D721Med (cell line): ENCODE data around the gene TRIP11.

Source experiments
- DNase-seq: peaks from one replicate; pipeline ENCODE4 v3.0.0; 2011; ENCODE audit warnings: low spot score; ENCODE audit not compliant: insufficient read length
- FAIRE-seq: peaks from 2 replicates; lab custom pipeline; 2011; peaks lifted over from hg19 to GRCh38; lab: Jason Lieb, UNC
- CTCF ChIP-seq: IDR thresholded peaks from 2 replicates; pipeline ENCODE4 v1.5.1; 2012; ENCODE audit warnings: mild to moderate bottlenecking, control low read depth; ENCODE audit not compliant: insufficient read depth; ENCODE audit errors: missing control alignments

TRIP11 gene

GRCh38 chr14:91942128-91942527 lies 97.7 kb downstream of the TRIP11 start:
- TF ChIP-seq CTCF = no peak
- FAIRE-seq = no peak
- no peak for DNase-seq

- FAIRE-seq (no peak), DNase-seq (no peak)
- TF ChIP-seq CTCF = no peak
Measured at GRCh38 chr14:91940209-91940608, 99.7 kb downstream of the TRIP11 start.

- no peak for TF ChIP-seq CTCF
- FAIRE-seq = no peak
- DNase-seq = no peak
Measured at GRCh38 chr14:91935586-91935985, 104.3 kb downstream of the TRIP11 start.

GRCh38 chr14:91934554-91935285 lies 105.1 kb downstream of the TRIP11 start:
- DNase-seq = no peak
- TF ChIP-seq CTCF = no peak
- FAIRE-seq = no peak

GRCh38 chr14:91931478-91932088 lies 108.3 kb downstream of the TRIP11 start:
- DNase-seq (no peak), FAIRE-seq (no peak)
- no peak for TF ChIP-seq CTCF

- TF ChIP-seq CTCF = no peak
- FAIRE-seq (no peak), DNase-seq (no peak)
Measured at GRCh38 chr14:91929700-91930099, 110.2 kb downstream of the TRIP11 start.

GRCh38 chr14:91927800-91928199 lies 112.1 kb downstream of the TRIP11 start:
- DNase-seq (no peak), FAIRE-seq (no peak)
- no peak for TF ChIP-seq CTCF
